A204.1 (cell line): ENCODE data around the gene HSPB6.
A peak's percentile ranks its signal among the peaks of the same experiment; 100 is the strongest.

Experiments
- FAIRE-seq: peaks from 2 replicates; lab custom pipeline; 2012; peaks lifted over from hg19 to GRCh38; lab: Jason Lieb, UNC

The HSPB6 gene

DNA sequence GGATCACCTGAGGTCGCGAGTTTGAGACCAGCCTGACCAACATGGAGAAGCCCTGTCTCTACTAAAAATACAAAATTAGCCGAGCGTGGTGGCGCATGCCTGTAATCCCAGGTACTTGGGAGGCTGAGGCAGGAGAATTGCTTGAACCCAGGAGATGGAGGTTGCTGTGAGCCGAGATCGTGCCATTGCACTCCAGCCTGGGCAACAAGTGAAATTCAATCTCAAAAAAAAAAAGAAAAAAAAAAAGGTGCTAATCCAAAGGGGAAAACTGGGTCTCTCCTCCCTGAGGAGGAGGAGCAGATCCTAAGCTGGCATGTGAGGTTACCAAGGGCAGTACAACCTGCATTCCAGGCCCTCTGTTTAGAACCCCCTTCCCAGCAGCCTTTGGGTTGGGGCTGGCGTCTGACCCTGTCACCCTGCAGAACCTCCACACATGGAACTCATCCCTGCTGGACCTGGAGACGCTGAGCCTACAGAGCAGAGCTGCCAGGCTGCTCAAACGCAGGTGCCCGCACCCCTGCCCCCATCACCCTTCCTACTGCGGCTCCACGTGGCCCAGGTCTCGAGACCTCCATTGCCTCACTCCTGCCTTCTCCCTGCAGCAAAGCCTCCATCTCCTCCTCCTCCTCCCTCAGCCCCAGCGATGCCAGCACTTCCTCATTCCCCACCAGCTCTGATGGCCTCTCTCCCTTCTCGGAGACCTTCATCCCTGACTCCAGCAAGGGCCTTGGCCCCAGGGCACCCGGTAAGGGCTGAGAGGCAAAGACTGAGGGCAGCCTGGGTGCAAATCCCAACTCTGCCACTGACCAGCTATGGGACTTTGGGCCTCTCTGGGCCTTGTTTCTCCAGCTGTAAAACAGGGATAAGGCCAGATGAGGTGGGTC is 7.8 kb upstream of the HSPB6 start:
- FAIRE-seq: no peak

DNA sequence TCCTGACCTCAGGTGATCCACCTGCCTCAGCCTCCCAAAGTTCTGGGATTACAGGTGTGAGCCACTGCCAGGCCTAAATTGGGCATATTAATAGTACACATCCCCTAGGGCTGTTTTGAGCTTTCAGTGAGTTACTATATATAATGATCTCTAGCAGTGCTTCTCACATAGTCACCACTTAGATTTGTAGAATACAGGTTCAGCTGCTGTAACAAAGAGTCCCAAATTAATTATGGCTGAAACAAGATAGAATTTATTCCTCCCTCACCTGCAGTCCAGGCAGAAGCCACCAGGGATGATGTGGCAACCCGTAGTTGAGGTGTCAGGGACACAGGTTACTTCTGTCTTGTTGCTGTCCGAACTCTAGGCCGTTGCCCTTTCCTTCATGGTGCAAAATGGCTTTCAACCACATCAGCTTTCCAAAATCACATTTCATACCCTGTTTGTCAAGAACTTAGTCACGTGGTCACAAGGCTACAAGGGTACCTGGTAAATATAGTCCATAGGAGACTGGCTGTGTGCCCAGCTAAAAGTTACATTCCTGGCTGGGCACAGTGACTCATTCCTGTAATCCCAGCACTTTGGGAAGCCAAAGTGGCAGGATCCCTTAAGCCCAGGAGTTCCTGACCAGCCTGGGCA is 4.0 kb upstream of the HSPB6 start:
- FAIRE-seq: no peak

DNA sequence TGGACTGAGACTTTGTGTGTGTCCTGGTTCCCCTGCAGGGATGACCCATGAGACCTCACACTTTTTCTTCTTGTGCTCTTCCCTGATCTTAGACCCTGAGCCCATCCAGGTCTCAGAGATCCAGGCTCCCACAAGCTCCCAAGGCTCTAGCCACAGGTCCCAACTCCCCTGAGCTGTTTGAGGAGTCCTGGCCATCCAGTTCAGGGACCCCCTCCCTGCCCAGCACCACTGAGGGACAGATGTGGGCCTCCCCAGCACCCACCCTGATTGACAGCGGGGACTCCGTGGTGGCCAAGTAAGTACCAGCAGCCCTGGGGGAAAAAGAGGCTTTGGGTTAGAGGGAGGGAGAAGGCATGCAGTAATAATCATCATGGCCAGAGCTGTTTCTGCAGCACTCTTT is 2.9 kb upstream of the HSPB6 start:
- FAIRE-seq: no peak

DNA sequence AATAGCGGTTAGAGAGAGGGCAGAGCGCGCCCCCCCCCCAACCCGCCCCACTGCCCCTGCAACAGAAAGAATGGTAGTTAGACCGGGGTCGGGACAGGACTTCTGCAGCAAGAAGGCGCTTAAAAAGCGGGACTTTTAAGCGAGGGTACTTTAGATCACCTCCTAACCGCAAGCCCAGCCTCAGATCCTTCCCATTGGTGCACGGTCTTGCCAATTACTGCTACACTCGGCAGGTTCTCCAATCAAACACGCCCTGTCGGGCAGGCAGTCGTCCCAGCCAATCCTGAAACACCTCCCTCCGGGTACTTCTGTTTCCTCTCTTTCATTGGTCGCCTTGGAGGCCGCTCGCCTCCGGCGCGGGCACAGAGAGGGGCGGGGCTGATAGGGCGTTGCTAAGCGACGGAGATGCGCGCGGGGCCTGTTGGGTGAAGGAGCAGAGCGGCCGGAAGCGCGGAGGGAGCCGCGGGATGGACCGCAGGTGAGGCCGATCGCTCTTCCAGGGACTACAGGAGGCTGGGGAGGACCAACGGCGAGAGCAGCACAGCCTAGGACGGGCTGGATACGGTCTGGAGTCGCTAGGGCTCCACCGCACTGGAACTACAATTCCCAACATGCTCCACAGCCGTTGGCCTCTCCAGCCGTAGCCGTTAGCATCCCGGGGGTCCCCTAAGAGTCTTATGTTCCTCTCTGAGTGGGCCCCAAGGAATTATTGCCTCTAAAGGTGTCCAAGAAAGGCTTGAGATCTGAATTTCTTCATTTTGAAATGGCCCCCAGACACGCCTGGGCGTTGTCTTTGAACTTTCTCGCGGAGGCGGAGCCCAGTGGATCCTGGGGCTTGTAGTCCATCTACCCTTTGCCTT is 1.1 kb upstream of the HSPB6 start, which contains the start of gene PROSER3:
Gene PROSER3 (plus strand): TSS at position 428 of the 860 bp plus-strand sequence. CDS start 40 bp downstream, at position 468.
- peak; percentile 99 for FAIRE-seq

DNA sequence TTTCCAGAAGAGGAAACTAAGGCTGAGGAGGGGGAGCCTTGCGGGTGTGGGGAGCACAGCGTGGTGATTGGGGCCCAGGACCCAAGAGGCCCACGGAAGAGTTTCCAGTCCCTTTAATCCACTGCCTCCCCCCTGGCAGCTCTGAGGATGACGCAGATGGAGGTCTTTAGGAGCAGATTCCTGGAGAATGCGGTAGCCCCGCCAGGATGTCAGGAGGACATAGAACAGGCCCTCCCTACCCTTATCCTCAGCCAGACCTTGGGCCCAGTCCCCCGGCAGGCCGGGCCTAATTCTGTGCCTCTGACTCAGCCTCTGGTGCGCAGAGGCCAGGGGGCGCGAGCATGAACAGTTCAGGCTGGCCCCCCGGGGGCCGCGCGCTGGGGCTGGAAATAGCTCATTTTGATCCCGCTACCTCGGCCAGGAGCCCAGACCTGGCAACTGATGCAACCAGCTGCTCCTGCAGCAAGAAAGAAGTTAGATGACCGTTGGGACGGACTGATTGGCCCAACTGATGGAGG is 461 bp upstream of the HSPB6 start:
- FAIRE-seq: no peak

DNA sequence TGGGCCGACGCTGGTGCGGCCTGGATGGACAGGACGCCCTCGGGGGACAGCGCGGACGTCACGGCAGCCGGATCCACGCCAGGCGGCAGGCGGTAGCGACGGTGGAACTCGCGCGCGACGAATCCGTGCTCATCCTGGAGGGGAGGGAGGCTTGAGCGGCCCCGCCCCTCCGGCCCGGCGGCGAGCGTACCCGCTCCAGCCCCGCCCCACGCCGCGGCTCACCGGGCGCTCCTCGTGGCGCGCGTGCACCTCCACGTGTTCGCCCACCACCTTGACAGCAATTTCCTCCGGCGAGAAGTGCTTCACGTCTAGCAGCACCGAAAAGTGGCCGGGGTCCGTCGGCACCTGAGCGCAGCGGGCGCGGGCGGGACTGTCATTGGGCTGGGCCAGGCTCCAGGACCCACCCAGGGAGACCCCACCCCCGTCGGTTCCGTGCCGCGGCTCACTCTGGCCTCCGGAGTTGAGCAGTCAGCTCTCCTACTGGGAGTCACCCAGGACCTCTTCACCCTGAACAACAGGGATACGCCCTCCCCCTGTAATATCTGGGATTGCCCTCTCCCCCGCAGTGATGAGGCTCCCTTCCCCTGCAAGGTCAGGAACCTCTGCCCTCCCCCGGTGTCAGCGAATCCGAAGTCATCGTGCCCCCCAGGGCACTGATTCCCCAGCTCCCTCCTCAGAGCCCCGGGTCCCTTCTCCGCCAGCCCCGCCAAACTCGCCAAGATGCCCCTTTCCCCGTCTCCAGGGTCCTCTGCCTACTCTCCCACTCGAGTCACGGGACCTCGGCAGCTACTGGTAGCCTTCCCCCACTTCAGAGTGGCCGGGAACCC is 1.1 kb downstream of the HSPB6 start:
- FAIRE-seq: no peak

DNA sequence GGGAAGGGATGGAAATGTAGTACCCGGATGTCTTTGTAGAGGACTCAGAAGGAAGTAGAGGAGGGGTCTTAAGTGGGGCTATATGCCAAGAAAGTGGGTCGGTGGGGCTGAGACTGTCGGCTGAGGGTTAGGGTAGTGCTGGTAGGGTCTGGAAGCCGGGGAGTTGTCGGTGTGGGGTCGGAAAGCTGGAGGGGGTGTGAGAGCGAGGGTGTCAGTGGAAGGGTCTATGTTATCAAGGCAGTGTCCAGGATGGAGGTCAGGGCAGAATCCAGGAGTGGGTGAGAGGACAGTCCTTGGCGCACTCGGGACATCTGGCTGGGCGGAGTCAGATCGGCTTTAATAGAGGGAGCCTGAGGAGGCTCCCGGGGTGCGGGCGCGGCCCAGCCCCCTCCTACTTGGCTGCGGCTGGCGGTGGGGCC is 1.7 kb downstream of the HSPB6 start:
- no peak for FAIRE-seq

DNA sequence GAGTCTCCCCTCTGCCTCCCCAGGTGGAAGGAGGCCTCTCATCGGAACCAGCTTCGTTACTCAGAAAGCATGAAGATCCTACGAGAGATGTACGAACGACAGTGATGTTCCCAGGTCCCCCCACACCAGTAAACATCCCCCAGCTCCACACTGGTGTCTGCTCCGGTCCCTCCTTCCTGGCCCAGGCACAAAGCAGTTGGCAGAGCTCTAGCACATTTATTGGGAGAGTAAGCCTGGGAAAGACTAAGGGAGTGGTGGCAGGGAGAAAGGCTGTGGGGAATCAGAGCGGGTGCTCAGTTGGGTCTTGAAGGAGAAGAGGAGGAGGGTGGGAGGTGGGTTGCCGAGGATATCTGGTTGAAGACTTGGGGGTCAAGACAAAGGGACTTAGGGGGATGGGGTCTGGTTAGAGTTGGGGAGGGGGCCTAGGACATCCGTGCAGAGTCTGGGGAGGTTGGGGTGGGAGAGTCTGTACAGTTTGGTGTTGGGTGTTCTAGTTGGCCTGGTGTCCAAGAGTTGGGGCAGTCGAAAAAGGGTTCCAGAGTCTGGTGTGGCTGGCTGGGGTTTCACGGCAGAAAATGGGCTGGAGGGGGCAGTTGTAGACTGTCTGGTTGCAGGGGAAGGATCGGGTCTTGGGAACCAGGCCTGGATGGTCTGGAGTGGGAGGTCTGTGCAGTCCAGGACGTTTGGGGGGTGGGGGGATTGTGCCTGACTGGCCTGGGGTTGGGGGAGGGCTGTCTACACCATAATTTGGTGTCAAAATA is 2.3 kb downstream of the HSPB6 start:
- FAIRE-seq: no peak

DNA sequence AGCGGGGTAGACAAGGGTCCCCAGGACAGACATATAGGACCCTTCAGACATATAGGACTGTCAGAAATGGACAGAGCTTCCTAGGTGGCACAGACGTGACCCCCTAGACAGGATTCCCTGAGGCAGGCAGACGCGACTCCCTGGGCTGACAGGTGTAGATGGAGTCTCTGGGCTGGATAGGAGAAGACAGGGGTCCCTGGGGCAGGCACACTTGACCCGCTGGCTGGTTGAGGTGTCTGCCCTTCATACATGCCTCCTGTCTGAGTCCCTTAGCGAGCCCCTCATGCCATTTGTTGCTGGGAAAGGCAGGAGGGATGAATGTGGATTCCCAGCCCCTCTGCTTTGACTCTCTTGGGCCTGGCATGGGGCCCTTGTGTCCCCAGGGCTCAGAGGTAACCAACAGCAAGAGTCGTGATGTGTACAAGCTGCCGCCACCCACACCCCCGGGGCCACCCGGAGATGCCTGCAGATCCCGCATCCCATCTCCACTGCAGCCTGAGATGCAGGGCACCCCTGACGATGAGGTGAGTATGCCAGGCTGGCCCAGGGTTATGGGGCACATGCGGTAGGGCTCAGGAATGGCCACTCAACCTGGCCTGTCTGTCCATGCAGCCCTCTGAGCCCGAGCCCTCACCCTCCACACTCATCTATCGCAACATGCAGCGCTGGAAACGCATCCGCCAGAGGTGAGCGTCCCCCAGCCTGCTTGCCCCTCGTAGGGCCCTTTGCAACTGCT is 3.0 kb downstream of the HSPB6 start:
- no peak for FAIRE-seq

DNA sequence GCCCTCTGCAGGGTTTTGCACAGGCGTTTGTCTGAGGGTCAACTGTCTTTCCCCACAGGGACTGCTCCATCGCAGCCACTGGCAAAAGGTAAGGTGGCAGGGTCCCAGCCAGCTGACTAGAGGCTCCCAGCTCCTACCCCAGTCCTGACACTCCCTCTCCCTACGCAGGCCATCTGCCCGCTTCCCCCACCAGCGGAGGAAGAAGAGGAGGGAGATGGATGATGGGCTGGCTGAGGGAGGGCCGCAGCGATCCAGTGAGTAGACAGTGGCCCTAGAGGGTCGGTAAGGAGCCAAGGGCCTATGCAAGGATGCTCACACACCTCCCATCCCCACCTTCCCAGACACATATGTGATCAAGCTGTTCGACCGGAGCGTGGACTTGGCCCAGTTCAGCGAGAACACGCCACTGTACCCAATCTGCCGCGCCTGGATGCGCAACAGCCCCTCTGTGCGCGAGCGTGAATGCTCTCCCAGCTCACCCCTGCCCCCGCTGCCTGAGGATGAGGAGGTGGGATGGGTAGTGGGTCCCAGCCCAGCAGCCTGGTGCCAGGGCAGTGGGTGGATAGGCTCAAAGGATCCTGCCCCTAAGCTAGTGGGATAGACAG is 4.0 kb downstream of the HSPB6 start:
- FAIRE-seq: no peak

DNA sequence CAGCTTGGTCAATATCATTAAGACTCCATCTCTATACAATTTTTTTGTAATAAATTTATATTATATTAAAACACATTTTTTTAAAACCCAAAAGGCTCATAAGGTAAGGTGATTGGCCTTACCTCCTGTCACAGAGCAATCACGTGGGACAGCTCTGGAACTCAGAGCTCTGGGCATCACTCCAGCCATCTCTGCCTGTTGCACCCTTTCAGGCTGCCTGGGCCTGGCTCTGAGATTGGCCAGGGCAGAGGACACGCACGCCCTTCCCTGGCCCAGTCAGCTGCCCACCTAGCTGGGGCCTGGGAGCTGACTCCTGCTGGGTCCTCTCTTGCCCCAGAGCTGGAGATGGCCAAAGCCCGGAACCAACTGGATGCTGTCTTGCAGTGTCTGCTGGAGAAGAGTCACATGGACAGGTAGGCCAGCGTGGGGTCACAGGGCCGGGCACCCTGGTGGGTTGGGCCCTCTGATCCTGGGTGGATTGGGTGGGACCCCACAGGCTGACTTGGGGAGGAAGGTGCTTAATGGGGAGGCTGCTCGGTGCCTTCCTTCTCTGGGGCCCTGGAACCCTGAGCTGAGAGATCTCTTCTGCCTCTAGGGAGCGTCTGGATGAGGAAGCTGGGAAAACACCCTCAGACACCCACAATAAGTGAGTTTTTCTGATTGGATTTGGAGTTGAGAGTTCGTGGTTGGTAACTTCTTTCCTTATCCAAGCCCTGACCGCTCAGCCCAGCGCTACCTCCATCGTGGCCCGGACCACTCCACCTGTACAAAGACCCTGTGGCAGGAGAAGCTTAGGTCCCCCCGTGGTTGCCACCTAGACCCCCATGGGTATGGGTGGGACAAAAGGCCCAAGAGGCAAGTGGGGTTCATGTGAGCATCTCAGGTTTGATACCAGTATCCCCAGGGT is 4.7 kb downstream of the HSPB6 start:
- no peak for FAIRE-seq

DNA sequence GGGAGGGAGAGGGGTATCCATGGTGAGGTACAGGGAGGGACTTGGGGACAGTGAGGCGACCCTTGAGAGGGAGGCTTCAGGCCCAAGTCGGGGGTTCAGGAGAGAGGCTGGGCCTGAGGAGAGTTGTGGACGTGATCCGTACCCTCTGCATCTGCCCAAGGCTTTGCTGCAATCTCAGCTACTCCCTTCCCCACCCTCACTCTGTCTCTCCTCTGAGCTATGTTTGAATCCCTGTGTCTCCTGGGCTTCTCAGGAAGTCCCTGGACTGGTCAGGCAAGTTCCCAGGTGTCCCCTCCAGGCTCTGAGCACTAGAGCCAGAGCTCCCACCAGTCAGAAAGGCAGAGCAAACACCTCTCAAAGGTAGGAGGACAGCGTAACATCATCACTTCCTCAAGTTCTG is 6.7 kb downstream of the HSPB6 start:
- no peak for FAIRE-seq

DNA sequence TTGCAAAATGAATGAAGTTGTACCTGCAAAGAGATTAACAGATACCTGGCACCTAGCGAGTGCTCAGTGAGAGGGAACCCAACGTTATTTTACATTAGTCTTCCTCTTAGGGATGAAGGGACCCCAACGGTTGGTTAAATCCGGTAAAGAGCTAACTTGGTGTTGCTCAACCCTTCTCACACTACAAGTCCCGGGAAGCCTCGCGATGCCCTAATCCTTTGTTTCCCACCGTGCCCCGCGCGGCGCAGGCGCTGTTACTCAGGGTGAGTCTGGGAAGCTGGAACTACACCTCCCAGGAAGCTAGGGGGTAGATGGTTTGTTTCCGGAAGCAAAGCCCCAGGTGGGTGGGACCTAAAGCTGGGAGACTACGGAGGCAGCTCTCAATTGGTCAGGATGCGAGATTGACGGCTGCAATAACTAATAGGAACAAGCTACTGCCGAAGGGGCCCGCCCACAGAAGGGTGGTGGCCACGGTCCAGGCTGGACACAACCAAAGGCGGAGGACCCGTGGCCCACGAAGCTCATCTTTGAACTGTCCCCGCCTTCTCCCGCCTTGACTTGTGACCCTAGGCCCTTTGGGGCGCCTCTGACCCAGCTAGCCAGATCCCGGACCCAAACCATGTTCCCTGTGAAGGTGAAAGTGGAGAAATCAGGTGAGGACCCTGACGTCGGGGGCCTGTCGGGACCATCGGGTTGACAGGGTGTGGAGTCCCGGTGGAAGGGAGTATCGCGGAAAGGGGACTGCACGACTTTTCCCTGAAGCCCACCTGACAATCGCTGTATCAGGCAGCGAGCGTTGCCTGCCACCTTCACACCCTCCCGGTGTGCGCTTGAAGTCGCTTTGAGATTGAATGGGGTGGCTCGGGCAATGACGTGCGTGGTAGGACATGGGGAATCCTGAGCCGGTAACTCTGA is 8.5 kb downstream of the HSPB6 start, which contains the start of gene LIN37:
Gene LIN37 (plus strand): TSS at position 471 of the 915 bp plus-strand sequence. CDS start 149 bp downstream, at position 620.
- FAIRE-seq: peak; percentile 97

DNA sequence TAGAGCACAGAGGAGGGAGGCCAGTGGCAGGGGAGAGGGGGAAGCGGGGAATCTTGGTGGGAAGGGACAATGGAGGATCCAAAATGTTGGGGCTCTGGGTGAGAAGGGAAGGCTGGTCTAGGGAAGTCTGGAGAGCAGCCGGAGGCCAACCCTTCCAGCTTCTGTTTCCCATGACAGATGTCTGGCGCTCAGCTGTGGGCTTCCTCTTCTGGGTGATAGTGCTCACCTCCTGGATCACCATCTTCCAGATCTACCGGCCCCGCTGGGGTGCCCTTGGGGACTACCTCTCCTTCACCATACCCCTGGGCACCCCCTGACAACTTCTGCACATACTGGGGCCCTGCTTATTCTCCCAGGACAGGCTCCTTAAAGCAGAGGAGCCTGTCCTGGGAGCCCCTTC is 10.3 kb downstream of the HSPB6 start:
- FAIRE-seq: no peak

DNA sequence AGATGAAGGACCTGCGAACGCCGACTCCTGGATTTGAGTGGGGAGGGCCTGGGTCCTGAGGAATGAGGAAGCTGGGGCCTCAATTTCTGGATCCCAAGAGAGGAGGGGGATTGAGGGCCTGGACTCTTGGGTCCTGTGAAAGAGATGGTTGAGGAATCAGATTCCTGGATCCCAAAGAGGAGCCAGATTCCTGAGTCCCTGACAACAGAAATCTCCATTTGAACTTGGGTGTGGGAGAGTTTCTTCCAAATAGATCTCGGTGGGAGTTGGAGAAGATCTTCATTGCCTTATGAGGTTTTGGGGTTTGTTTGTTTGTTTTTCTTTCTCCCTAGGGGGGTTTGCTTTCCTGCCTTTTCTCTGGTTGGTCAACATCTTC is 10.8 kb downstream of the HSPB6 start:
- no peak for FAIRE-seq

DNA sequence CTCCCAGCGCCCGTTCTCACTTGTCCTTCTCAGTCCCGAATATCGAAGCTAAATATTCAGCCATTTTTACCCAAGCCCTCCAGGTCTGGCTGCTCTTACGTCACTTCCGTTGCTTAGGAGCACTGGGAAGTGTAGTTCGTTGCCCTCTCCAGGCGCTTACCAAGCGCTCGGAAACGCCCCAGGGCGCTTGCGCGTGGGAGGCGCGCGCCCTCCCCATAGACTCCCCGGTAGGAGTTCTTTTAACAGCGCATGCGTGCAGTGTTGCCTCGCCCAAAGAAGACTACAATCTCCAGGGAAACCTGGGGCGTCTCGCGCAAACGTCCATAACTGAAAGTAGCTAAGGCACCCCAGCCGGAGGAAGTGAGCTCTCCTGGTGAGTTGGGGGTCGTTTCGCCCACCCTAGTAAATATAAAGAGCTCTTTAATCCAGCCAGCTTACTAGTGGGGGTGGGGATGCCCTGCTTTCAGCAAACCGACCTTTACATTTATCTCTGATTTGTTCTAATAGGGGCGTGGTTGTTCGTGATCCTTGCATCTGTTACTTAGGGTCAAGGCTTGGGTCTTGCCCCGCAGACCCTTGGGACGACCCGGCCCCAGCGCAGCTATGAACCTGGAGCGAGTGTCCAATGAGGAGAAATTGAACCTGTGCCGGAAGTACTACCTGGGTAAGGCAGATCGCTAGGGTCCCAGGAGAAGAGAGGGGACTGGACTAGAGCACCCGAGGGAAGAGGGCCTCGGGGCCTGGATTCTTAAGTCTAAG is 11.3 kb downstream of the HSPB6 start, which contains the start of the genes PSENEN and U2AF1L4:
Gene PSENEN (plus strand): TSS at position 324 of the 759 bp plus-strand sequence. CDS start 280 bp downstream, at position 604.
Gene U2AF1L4 (minus strand): TSS at position 91 of the 759 bp plus-strand sequence. CDS start 27 bp downstream, at position 64.
- peak; percentile 98 for FAIRE-seq
